Stimulated activated CD8-positive, alpha-beta memory T cell treated with anti-CD3 and anti-CD28 coated beads, Interleukin-7, amount 100 ng/mL, for 1 hour (primary cell): ENCODE data around the gene ANXA2R.
"Not testable (repeated sequence)": the region's sequence is repeated elsewhere in the genome, so short reads cannot be mapped to it uniquely, and the experiment has no call there.

Source experiments
- DNase-seq, 2 donors: peaks; one replicate each; pipeline ENCODE4 v3.0.0-alpha.2; 2020; ENCODE audit warnings: low read depth in 2 of 2

Gene ANXA2R

DNA sequence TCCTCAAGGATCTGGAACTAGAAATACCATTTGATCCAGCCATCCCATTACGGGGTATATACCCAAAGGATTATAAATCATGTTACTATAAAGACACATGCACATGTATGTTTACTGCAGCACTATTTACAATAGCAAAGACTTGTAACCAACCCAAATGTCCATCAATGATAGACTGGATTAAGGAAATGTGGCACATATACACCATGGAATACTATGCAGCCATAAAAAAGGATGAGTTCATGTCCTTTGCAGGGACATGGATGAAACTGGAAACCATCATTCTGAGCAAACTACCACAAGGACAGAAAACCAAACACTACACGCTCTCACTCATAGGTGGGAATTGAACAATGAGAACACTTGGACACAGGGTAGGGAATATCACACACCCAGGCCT, 19.9 kb upstream of the ANXA2R start:
- DNase-seq = not testable (repeated sequence)

DNA sequence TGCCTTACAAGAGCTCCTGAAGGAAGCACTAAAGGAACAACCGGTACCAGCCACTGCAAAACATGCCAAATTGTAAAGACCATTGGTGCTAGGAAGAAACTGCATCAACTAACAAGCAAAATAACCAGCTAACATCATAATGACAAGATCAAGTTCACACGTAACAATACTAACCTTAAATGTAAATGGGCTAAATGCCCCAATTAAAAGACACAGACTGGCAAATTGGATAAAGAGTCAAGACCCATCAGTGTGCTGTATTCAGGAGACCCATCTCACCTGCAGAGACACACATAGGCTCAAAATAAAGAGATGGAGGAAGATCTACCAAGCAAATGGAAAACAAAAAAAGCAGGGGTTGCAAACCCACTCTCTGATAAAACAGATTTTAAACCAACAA, 15.0 kb upstream of the ANXA2R start:
- not testable (repeated sequence) for DNase-seq

DNA sequence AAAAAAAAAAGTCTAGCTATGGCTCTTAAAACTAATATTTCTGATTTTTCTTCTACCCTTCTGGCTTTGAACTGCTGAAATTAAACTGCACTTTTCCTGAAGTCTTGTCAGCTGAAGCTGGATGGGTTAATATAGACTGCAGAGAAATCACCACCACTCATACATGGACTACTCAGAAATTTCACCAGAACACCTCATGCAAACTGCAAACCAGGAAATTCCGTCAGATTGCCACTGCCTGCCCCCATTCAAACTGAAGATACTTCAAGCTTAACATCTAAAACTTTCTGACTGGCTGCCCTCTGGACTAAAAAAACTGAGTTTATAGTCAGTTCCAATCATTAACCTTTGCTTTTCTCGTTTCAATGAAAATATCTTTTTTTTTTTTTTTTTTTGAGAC, 11.6 kb upstream of the ANXA2R start:
- DNase-seq = no peak

DNA sequence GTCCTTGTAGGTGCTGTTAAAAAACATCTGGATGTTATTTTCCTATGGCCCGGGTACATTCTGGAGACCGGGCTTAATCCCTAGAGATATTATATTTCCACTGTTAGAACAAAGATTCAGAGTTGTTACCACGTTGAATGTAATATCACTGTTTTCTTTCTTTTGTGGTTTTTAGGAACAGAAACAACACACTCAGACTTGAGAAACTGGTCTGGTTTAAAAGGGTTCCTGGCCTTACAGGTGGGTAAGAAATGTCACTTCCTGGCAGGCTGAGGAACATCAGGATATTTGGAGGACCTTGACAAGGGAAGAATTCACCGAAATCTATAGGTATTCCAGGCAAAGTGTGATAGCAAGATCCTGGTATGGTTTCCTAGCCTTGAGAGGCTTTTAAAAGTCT, 10.3 kb upstream of the ANXA2R start:
- no peak for DNase-seq

DNA sequence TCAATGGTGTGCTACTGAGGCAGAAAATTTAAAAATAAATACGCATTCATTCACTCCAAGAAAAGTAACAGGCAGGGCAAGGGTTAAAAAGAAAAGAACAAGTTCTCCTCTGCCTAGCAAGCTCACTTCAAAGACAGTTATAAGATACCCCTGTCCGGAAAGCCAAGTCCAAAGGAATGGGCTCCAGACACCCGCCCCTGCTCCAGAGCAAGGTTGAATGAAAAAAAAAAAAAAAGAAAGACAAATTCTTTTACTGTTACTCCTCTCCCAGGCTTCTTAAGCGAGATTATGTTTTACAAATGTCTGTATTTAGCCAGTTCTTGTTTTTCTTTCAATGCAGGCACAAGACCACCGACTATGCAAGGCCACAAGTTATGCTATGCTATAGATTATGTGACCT, 9.1 kb upstream of the ANXA2R start:
- DNase-seq = no peak

DNA sequence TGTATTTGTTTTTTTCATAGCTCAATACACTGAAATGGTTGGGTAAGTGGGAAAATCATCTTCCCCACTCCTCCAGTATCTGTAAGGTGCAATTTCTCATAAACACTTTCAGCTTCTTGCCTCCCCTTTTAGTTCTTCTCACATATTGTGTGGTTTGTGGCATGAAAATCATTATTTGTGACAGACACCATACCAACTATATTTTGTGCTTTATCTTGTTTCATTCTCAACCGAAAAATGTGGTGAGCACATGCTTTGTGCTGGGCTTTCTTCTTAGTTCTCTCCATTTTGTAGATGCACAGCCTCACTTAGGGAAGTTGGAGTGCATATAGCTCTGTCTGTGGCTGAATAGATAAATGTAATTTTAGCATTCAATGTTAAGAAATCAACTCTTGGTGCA, 6.4 kb upstream of the ANXA2R start:
- DNase-seq = no peak

DNA sequence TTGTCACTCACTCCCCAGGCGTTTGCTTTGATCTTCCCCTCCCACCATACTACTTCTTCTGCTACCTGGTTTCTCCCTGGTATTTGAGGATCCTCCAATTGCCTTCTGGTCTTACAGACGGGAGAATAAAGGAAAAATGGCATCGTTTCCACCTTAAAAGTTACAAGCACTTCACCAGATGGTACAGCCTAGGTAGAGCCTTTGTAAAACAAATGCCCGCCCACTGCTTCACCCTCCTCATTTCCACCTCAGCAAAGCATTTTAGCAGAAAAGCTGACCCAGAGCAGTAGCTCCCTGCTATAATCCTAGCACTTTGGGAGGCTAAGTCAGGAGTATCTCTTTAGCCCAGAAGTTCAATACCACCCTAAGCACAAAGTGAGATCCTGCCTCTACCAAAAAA, 5.1 kb upstream of the ANXA2R start:
- DNase-seq = no peak

DNA sequence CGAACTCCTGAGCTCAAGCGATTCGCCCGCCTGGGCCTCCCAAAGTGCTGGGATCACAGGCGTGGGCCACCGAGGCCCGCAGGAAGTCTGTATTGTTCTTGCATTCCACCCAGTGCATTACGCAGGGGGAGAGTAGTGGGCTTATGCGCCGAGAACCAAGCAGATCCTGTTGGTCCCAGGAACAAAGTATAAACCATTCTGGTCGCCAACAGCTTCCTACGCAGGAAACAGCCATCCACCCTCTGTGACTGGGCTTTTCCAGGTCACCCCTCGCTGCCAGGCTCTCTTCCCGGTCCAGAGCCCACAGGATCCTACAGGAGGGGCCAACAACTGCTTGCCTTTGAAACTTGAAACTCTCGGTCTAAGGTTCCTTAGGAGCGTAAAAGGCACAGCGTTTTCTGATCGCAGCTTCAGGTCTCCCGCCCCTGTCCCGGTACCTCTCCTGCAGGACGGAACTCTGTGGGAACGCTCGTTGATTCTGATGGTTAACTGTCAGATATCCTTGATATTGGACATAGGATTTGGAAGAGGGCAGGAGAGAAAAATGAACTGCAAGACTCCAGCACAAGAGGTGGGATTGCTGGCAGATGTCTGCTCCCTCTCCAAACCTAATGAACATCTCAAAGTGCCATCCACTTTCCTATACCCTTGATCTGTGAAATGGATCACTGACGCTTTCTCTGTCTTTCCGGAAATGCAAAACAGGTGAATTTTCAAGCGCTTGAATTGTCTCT, 4.2 kb upstream of the ANXA2R start:
- no peak for DNase-seq

DNA sequence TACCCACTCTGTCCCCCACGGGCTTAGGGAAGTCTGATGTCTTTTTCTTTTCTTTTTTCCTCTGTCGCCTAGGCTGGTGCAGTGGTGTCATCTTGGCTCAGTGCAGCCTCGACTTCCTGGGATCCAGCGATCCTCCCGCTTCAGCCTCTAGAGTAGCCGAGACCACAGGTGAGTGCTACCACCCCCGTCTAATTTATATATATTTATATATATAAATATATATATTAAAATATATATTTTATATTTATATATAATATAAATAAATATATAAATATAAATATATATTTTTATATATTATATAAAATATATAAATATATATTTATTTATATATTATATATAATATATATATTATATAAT, 3.3 kb upstream of the ANXA2R start:
- no peak for DNase-seq

DNA sequence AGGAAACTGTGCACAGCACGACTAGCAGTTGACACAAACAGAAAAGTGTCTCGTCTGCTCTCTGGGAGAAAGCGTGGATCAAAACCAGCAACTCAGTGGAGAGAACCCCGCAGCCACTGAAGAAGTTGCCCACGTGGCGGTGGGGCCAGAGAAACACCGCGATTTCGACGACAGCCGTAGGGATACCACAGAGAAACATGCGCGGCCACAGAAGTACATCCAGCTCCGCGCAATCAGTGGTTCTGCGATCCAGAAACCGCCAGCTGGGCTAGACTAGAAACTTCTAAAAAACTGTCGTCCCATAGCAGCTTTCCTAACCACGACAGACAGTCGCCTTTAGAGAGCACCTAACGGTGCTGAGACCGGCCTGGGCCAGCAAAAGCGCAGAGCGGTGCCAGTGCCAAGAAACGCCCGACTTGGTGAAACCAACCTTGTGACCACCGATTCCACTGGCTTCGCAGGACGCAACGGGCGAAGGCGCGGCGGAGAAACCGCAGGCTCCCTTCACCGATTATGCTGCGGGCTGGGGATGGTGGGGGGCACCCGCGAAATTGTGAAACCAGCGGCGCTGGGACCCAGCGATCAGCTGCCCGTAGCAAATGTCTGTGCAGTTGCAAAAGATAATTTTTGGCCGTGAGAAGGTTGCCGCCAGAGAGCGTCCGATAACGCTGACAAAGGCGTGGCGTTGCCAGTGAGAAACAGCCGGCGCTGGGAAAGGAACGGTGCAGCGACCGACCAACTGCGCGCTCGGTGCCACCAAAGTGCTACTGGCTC, 2.7 kb upstream of the ANXA2R start:
- DNase-seq = no peak

DNA sequence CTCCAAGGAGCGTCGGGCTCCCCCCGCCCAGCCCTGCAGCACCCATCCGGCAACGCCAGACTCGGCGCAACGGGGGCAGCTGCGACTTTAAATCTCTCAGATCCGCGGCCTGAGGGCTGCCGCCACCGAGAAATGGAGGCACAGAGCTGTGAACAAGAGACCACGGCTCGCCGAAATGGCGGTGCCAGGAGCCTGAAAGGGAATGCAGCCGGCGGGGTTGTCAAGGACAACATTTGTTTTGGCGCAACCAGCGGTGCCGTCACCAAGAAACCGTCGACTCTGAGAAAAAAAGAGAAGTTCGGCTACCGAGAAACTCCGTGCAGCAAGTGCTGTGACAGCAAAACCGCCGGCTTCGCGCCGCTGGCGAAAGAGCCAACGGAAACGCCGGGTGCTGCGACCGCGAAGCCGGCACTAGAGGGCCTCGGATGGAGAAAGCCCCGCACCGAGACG, 2.1 kb upstream of the ANXA2R start:
- peak; percentile 70 to 76 for DNase-seq

DNA sequence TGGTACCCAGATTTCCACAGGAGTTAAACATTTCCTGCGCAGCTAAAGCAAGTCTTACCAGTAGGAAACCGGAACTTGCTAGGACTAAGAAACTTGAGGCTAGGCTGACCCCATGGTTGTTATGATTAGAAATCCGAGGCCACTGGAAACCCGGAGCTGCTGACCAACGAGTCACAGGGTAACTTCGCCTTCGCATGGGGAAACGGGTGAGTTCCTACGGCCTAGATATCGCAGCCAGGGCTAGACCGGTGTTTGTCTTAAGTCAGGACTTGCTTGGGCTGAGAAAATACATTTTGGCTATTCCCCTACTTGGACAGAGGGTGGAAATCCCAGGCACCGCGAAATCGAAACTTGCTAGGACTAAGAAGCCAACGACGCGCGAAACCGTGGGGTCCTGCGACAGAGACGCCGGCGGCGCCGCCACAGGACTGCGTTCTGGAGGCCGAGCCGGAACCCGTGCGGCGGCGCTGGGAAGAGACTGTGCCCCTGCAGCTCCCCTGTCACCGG, 1.6 kb upstream of the ANXA2R start:
- DNase-seq = no peak

DNA sequence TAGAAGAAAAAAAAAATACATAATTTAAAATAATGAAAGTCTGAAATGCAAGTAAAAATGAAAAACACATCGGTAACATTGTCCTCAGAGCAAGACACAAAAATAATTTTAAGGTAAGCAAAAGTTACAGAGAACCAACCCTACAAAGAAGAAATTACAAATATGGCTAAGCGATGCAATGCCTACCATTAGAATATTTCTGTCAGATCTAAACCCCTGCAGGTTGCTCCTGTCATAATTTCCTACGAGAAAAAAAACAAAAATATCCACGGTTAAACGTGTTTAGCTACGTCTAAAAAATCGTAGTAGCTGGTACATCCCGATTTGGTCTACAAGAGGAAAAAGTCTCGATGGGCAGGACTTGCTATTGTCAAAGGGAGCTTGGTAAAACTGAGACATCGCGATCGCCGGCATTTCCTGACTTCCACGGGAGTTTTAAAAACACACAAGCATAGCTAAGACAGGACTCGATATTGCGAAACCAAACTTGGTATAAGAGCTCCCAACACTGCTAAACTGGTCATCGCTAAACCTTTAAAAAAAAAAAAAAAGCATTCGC, 1.1 kb upstream of the ANXA2R start:
- DNase-seq = no peak

DNA sequence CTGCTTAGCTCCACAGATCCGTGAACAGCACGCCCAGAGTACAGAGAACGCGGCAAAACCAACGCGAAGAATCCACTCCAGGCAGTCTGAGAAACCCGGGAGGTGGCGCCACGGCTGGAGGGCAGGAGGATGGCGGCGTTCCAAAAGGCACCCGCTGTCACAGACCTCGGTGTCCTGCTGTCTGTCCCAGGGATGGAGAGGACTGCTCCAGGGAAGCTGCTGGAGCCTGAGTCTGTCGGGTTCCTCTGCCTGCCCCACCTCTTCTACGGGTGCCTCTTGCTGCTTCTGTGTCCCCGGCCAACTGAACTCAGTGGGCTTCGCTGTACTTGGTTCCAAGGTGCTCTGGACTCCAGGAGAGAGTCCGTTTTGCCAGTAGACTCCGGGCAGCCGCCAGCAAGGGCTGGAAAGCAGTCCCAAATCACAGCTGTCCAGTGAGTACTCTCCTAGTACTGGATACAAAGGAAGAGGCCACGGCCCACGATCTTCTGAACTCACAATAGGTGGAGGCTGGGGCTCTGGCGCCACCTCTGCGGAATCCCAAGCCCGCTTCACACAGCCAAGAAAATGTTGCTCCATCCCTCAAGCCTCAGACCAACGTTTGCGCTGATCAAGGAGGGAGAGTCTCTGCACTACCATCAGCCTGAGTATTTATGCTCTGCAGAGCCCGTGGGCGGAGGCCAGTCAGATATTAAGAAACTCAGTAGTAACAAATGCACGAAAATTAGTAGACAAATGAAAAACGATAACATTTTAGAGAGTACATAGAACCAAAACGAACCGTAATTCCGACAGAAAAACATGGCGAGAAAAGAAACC, 440 bp downstream of the ANXA2R start:
- DNase-seq = no peak

DNA sequence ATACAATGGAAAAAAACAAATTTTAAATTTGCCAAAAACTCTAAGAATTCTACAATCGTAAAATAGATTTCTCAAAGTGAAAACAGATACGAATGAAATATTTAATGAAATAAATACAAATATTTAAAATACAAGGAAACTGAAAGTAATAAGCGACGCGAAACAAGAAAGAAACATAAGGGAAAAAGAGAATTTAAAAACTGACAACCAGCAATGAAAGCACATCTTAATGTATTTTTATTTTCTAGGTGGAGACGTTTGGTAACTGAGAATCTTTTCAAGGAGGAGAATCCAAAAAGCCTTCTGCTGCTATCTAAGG, 1.0 kb downstream of the ANXA2R start:
- DNase-seq = no peak

DNA sequence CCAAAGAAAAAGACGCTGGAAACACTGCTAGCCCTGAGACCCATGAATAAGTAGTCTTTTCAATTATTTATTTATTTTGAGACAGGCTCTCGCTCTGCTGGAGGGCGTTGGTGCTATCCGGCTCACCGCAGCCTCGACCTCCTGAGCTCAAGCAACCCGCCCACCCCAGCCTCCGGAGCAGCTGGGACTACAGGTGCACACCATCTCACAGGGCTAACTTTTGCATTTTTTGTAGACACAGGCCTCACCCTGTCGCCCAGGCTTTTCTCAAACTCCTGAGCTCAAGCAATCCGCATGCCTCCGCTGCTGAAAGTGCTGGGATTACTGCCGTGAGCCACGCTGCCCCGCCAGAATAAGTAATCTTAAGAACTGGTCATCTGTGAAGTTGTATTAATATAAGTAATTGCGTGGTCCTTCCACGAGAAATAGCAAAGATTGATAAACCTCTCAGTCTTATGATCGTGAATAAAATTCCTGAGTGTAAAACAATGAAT, 1.6 kb downstream of the ANXA2R start:
- no peak for DNase-seq

DNA sequence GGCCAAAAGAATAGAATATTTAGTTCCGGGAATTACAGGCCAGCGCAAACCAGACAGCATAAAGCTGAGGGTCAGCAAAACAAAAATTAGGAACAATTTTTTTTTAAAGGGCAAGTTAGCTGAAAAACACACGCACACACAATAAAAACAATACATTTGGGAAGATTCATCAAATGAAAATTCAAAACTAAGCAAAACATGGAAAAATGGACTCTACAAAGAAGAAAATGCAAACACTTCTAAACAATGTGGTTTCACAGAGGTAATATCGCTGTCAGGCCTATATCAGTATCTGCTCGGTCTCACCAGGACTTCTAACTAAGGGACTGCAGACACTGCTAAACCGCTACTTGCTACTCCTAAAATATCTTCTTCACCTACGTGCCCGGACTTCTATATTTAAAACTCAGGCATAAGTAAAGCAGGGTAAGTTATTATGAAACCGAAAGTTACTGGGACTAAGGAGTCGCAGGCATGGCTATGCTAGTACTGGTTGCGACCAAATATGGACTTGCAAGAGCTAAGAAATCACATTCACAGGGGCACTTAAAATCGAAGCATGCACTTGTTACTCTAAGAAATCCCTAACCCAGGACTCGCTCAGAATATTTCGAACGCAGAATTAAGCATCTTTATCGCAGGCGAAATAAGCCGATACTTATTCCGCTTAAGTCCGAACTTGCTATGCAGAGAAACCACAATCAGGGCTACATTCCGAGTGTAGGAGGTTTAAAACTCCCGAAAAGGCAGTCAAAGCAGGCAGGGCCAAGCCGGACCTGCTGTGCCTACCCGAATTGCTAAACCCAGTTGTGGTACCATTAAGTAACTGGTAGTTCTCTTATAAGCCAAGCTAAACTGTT, 2.3 kb downstream of the ANXA2R start:
- DNase-seq = no peak

DNA sequence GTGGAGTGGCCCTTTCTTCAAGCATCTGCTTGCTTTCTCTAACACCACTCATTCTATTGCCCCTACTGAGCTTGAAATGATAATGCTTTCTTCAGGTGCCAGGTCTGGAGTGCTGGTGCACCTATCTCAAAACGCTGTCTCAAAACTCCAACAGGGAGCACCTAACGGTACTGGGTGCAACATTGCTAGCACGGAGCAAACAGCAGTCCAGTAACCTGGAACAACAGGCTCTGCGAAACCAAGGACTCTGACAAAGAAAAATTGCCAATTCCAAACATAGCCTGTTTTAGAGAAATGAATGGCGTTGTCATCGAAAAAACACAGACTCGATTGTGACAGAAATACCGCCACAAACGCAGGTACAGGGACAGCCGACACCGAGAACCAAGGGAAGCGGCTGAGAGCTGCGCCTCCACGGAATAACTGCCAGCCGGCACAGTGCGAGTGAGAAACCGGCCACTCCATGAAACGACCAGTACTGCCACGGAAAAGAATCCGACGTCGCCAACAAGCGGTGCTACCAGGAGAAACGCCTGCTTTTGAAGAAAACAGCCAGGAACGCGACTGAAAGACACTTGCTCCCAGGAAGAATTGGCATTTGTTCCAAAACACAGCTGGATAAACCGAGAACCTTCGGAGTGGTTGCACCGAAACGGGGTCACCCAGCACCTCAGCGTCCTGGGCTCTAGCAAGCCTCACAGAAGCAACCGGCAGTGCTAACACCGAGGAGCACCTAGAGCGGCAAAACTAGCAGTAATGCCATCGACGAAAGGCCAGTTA, 3.1 kb downstream of the ANXA2R start:
- no peak for DNase-seq

DNA sequence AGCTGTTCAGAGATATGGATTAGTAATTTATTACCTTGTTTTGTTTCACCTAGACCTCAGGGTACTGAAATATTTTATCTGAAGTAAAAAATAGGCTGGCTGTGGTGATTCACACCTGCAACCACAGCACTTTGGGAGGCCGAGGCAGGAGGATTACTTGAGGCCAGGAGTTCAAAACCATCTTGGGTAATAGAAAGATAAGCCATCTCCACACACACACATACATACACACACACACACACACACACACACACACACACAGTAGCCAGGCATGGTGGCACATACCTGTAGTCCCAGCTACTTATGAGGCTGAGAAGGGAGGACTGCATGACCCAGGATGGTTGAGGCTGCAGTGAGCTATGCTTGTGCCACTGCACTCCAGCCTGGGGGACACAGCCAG, 3.7 kb downstream of the ANXA2R start:
- DNase-seq = no peak

DNA sequence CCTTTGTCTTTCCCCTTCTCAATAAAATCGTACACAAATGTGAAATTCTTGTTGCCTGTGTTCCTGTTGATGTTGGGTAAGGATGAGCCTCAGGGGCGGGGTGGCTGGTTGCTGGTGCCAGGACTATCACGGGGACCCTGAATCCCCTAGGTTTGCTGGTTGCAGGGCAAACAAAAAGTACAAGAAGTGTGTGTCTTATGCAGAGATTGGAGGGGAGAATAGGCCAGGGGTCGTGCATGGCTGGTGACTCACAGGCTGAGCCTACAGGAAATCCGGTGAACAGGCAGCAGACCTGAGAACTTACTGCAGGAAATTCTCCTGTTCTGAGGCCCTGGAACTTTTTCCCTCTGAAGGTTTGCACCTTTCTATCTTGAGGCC, 5.5 kb downstream of the ANXA2R start:
- DNase-seq = no peak
